NCI-H146 (cell line): ENCODE measurements around the gene SLC35F1.

Experiments
- DNase-seq: peaks from one replicate; lab custom pipeline; 2025; lab: John Stamatoyannopoulos, UW

SLC35F1 gene

GRCh38 chr6:118122801-118123200 lies 215.7 kb downstream of the SLC35F1 start:
- no peak for DNase-seq

DNA sequence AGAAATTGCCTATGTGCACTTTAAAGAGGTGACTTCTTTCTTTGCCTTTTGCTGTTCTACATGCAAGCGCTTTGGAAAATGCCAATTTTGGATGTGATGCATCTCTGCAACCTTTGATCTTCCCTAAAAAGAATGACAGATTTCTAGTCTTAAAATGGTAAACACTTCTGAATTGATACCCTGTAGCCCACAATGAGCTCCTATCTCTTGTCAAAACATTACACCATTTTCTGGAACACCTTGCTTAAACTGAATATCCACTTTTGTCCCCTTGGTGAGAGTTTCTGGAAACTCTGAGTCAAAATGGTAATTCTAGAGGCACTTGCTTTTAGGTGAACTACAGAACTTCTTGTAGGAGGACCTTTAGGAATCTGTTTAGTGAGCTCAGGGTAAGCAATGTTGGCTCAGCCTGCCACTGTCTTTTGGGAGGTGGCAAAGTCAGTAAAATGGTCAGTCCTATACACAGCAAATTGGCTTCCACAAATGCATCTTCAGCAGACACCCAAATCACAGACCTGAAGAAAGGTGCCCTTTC lies 216.5 kb downstream of the SLC35F1 start:
- DNase-seq = no peak

GRCh38 chr6:118124851-118125250 lies 217.8 kb downstream of the SLC35F1 start:
- DNase-seq = no peak

- no peak for DNase-seq
These were observed 221.7 kb downstream of the SLC35F1 start for GRCh38 chr6:118128755-118129154.

GRCh38 chr6:118134206-118134605 lies 227.1 kb downstream of the SLC35F1 start:
- DNase-seq = no peak

DNA sequence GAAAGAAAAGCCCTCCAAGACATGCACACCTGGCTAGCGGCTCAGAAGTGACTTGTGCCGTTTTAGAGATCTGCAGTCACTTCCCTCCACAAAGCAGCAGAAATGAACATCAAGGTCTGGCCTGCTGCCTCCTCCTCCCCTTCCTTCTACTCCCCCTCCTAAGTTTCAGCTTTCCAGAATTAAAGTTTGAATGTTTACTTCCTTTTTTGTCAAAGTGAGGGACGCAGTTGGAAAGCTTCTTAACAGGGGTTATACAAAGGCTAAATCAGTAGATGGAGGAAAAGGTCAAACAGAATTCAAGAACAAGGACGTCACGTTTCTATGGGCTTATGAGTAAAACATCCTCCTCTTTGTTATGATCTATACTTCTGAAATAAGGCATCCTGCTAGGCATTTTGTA lies 227.7 kb downstream of the SLC35F1 start:
- DNase-seq = no peak

GRCh38 chr6:118135371-118135770 lies 228.3 kb downstream of the SLC35F1 start:
- no peak for DNase-seq

DNA sequence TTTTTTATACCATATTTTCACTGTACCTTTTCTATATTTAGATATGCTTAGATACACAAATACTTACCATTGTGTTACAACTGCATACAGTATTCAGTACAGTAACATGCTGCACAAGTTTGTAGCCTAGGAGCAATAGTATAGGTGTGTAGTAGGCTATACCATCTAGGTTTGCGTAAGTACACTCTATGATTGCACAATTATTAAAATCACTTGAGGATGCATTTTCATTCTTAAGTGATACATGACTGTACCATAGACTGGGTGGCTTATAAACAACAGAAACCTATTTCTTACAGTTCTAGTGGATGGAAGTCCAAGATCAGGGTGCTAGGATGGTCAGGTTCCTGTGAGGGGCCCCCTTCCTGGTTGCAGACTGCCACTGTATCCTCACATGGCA lies 234.1 kb downstream of the SLC35F1 start:
- DNase-seq = no peak

DNA sequence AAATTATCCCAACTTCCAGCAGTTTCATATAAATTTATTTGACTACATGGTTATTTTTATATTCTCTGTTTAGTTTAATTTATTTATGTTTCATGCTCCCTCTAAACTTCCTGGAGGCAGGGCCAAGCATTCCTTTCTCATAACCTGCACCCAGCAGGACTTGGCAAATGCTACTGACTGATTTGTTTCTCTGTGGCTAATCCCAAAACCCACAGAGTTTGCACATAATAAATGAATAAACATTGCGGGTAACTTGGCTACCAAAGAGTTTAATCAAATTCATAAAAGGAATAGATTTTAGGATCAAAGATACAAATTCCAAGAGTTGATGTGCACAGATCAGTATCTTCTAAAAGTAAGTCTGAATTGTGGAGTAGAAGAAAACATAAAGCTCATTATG lies 239.5 kb downstream of the SLC35F1 start:
- no peak for DNase-seq

GRCh38 chr6:118147511-118147910 lies 240.4 kb downstream of the SLC35F1 start:
- DNase-seq = no peak

GRCh38 chr6:118148561-118148960 lies 241.5 kb downstream of the SLC35F1 start:
- DNase-seq = no peak

DNA sequence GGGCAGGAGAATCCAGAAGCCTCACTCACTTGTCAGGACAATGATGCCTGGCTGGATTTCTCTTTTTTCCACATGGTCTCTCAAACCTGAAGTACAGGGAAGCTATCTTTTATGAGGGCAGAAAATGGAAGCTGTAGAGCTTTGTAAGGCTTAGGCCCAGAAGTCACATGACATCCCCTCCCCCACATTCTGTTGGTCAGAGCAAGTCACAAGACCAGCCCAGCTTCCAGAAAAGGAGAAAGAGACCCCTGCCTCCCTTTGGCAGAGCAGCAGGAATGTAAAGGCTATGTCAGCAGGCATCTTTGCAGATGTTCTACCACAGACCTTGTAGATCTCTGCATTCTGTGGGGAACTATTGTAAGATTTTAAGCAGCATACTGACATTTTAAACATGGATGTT lies 245.5 kb downstream of the SLC35F1 start:
- no peak for DNase-seq

DNA sequence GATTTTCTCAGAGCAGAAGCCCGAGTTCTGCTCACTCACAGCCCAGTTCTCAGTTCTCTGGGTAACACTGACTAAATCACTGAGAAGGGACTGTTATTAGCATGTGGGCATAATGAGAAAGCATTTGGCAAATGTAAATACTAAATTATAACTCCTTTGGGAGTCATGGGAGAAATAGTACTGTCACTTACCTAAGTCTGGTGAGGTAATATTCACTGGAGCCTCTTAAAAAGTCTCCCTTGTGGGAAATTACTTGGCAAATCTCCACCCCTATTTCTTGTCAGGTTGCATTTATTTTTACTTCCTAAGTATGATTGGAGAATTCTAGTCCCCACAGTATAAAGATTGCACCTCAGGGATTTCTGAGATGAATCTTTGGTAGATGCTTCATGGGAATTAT lies 254.3 kb downstream of the SLC35F1 start:
- no peak for DNase-seq

DNA sequence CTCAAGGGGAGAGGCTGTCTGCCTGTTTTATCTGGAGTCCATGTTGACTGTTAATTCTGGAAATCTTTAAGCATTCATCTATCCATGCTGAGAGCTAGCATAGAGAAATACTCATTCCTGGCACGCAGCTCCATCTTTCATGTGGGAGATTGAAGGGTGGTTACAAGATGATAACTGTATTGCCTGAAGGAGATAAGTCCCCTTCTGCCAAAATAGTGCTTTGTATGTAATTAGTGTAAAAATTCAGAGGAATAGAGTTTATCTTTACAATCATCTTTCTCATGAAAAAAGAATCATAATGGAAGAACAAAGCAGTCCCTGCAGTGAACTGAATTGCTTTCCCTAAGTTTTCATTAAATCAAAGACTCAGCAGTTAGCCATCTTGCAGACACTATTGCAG lies 256.5 kb downstream of the SLC35F1 start:
- no peak for DNase-seq

DNA sequence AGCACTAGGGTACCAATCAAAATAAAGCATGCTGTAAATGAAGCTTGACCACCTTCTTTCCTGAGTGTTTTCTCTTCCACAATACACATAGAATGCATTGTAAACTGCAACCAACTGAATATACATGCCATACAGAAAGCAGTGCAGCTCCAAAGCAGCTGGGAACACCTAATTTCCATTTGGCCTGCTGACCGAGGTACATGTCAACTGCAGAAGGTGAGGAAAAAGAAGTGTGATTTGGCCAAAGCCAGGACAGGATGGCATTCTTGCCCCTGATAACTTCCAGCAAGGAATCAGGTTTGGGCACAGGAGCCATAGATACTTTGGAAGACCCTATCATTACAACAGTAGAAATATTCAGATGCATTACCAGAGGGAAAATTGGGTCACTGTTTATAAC lies 258.4 kb downstream of the SLC35F1 start:
- DNase-seq = no peak

DNA sequence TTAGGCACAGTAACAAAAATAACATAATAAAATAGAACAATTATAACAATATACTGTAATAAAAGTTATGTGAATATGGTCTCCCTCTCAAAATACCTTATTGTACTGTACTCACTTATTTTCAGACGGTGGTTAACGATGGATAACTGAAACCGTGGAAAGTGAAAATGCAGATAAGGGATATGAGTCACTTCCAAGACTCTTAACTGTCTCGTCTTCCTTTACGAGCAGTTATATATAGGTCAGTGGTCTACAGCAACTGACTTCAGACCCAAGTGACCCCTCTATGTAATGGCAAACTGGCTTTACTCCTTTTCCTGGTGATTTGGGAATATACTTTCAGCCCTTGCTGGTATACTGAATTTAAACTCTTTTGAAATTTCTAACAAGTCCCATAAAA lies 261.4 kb downstream of the SLC35F1 start:
- DNase-seq = no peak

GRCh38 chr6:118171852-118172251 lies 264.8 kb downstream of the SLC35F1 start:
- no peak for DNase-seq

DNA sequence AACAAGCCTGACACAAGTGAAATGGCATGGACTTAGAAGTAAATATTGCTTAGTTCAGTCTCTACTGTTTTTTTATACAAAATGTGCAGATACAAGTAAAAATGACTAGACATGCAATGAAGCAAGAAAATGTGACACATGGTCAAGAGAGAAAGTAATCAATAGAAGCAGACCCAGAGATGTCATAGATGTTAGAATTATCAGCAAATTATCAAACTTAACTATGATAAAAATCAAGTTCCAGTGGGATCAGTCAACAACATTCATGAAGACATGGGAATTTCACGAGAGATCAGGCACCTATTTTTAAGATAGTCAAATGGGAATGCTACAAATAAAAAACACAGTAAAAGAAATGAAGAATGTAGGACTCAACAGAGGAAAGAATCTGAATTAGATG lies 267.0 kb downstream of the SLC35F1 start:
- no peak for DNase-seq

- no peak for DNase-seq
These were observed 270.7 kb downstream of the SLC35F1 start for GRCh38 chr6:118177720-118178119.

DNA sequence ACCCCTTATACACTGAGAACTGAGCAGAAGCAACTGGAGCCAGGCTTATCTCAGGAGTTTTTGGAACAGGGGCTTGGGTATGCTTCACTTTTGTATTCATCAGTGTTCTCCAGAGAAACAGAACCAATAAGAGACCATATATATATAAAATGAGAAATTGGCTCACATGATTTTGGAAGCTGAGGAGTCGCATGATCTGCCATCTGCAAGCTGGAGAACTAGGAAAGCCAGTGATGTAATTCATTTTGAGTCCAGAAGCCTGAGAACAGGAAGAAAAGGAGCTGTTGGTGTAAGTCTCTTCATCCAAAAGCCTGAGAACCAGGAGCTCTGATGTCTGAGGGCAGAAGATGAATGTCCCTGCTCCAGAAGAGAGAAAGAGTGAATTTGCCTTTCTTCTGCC lies 272.0 kb downstream of the SLC35F1 start:
- DNase-seq = no peak

DNA sequence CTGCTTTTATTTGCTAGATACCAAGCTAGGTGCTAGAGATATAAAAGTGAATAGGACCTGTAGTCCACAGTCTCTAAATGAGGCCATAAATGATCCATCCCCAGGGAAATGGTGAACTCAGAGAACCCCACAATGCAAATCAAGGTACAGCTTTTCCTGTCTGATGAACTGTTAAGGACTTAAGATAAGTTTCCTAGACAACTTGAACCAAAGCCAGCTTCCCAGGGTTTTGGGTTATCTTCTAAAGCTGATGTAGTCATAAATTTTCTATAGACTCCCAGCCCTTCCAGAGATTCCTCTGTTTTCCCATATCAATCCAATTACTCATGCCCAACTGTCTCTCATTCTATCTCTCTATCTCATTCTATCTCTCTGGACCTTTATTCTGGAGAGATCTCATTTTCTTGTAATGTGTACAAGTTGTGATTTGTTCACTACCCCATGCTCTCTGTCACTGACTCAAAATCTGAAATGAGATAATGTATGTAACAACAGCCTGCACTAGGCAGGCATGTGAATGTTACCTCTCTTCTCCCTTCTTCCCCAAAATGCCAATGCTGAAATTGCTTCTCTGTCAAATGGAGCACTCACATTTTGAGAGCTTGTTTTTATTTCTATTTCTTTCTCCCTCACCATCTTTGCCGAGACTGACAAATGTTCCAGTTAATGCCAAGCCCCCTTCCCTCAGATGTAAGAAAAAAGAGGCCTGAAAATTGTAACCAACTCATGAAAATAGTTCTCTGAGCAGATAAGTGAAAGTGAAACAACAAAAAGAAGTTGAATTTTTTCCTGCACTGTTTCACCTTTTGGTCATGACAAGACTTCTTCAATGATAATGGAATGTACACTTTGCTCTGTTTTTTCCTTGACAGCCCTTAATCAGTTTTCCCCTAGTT lies 279.9 kb downstream of the SLC35F1 start:
- no peak for DNase-seq

GRCh38 chr6:118187568-118188164 lies 280.6 kb downstream of the SLC35F1 start:
- no peak for DNase-seq

GRCh38 chr6:118188561-118188960 lies 281.5 kb downstream of the SLC35F1 start:
- DNase-seq = no peak
